MV-4-11 (cell line): ENCODE data around the gene CX3CR1.

Source experiments
- DNase-seq: peaks from one replicate; lab custom pipeline; 2025; lab: John Stamatoyannopoulos, UW

Gene CX3CR1

GRCh38 chr3:39222939-39223338 is 56.9 kb downstream of the CX3CR1 start:
- no peak for DNase-seq

- DNase-seq = no peak
Observed at GRCh38 chr3:39222462-39222861, 57.4 kb downstream of the CX3CR1 start.

- no peak for DNase-seq
Observed at GRCh38 chr3:39221141-39221530, 58.7 kb downstream of the CX3CR1 start.

- peak; percentile 78 for DNase-seq
Observed at GRCh38 chr3:39220407-39221140, 59.3 kb downstream of the CX3CR1 start.

- DNase-seq = no peak
Observed at GRCh38 chr3:39219702-39220101, 60.1 kb downstream of the CX3CR1 start.

GRCh38 chr3:39216176-39216790 is 63.6 kb downstream of the CX3CR1 start:
- DNase-seq = peak; percentile 97

- no peak for DNase-seq
Observed at GRCh38 chr3:39213613-39214012, 66.2 kb downstream of the CX3CR1 start.
